Retinal pigment epithelial cell (primary cell): Measurements from ENCODE around the gene TRIM41.
"Not testable (repeated sequence)": the region's sequence is repeated elsewhere in the genome, so short reads cannot be mapped to it uniquely, and the experiment has no call there.

Source experiments
- DNase-seq: peaks from one replicate; pipeline ENCODE4 v3.0.0-alpha.2; 2010; ENCODE audit warnings: low read depth
- H3K4me3 ChIP-seq: 2 replicates; pipeline ENCODE4 v1.5.1; 2011; ENCODE audit warnings: mild to moderate bottlenecking, low read length, control low read depth, moderate library complexity
- TF ChIP-seq, protein P1 (sequence below): conservative IDR thresholded peaks from 2 replicates; pipeline ENCODE4 v1.5.1; 2011; ENCODE audit warnings: low read depth, low read length, control low read depth, inconsistent platforms

The TRIM41 gene

GRCh38 chr5:181280251-181280762, 57.2 kb downstream of the TRIM41 start:
- TF ChIP-seq, protein P1, sequence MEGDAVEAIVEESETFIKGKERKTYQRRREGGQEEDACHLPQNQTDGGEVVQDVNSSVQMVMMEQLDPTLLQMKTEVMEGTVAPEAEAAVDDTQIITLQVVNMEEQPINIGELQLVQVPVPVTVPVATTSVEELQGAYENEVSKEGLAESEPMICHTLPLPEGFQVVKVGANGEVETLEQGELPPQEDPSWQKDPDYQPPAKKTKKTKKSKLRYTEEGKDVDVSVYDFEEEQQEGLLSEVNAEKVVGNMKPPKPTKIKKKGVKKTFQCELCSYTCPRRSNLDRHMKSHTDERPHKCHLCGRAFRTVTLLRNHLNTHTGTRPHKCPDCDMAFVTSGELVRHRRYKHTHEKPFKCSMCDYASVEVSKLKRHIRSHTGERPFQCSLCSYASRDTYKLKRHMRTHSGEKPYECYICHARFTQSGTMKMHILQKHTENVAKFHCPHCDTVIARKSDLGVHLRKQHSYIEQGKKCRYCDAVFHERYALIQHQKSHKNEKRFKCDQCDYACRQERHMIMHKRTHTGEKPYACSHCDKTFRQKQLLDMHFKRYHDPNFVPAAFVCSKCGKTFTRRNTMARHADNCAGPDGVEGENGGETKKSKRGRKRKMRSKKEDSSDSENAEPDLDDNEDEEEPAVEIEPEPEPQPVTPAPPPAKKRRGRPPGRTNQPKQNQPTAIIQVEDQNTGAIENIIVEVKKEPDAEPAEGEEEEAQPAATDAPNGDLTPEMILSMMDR = no peak
- no peak overlapping the region for H3K4me3 ChIP-seq

GRCh38 chr5:181281077-181281983, 58.2 kb downstream of the TRIM41 start:
- DNase-seq = no peak
- TF ChIP-seq, protein P1 = no peak

More at GRCh38 chr5:181280251-181280762, 57.2 kb downstream of the TRIM41 start:
- no peak for DNase-seq

DNA sequence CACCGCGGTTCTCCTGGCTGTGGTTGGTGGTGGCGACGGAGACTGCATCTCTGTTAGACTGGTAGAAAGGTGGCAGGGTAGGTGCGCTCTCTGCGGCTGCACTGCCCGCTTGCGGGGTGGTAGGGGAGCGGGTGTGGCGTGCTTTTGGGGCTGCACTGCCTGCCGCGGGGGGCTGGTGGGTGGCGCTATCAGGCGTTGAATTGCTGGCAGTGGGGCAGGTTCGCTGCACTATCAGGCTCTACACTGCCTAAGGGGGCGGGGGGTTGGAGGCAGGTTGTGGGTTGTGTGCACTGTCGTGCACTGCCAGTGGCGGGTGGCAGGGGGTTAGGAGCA, 58.9 kb downstream of the TRIM41 start:
- no peak overlapping the region for H3K4me3 ChIP-seq
- DNase-seq = no peak
- TF ChIP-seq, protein P1 = no peak

More at GRCh38 chr5:181281077-181281983, 58.2 kb downstream of the TRIM41 start:
- H3K4me3 ChIP-seq = no peak overlapping the region

GRCh38 chr5:181282415-181282814, 59.3 kb downstream of the TRIM41 start:
- not testable (repeated sequence) for H3K4me3 ChIP-seq, DNase-seq

- no peak overlapping the region for H3K4me3 ChIP-seq
- TF ChIP-seq, protein P1 = no peak
- DNase-seq = no peak
Measured at GRCh38 chr5:181282874-181283273, 59.8 kb downstream of the TRIM41 start.

DNA sequence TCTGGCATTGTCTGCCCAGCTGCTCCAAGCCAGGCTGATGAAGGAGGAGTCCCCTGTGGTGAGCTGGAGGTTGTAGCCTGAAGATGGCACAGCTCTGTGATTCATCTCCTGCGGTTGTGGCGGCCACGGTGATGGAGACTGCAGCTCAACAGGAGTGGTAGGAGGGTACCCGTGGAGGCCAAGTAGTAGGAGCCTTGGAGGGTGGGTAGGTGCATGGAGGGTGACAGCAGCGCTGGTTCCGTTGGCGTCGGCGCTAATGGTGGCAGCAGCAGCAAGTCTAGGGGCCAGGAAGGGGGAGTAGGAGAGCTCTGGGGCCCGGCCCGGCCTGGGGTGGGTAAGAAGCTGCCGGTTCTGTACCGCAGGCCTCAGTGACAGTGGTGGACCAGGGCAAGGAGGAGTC, 60.3 kb downstream of the TRIM41 start:
- H3K4me3 ChIP-seq = no peak overlapping the region
- no peak for DNase-seq
- TF ChIP-seq, protein P1 = no peak

DNA sequence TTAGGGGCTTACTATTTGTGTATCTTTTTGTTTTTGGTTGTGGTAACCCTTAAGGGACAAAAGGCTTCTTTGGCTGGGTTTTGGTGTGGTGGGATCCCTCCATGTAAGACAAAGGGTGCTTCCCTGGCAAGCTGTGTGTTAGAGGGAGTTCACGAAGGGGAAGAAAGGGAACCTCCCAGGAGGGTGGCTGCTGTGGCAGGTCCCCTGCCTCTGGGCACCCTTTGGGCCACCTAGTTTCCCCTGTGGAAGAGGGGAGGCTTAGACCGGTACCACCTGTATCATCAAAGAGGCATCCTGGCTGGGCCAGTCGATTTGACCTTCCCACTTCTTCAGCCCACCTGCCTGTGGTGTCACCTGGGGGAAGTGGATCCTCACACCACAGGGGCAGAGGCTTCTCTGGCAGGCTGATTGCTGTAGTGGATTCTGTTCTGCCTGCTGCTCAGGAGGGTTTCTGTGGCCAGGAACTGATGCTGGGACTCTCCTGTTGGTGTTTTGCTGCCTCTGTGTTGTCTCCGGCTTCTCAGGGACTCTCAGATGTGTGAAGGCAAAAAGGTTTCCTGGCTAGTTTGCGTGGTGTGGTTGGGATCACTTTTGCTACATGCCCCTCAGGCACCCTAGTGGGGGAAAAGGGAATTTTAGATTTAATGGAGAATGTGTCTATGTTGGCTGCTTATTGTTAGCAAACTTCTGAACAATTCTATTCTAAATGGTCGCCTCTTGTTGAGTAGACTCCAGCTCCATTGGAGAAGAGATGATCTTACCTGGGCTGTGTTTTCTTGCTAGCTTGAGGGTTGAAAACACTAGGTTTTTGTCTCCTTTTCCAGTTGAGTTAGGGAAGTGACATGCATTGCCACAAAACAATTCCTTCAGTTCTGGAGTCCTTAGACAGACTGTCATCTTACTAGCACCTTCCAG, 61.0 kb downstream of the TRIM41 start:
- DNase-seq, H3K4me3 ChIP-seq: not testable (repeated sequence)
- TF ChIP-seq, protein P1 = peak; percentile 7
